GM12892 (cell line): ENCODE measurements around the gene NUP98.

ENCODE experiments used
- POLR2A ChIP-seq: IDR thresholded peaks from 2 replicates; pipeline ENCODE4 v1.6.1; 2011; ENCODE audit warnings: low read depth, low read length, control low read depth
- POLR2AphosphoS5 ChIP-seq: IDR thresholded peaks from 2 replicates; pipeline ENCODE4 v1.6.1; 2011; ENCODE audit warnings: low read depth, low read length, control low read depth

GRCh38 chr11:3845670-3846069, 48.3 kb upstream of the NUP98 start:
- TF ChIP-seq POLR2A = no peak
- no peak for TF ChIP-seq POLR2AphosphoS5
